ENCODE measurements around the gene FBXL16.

DNA sequence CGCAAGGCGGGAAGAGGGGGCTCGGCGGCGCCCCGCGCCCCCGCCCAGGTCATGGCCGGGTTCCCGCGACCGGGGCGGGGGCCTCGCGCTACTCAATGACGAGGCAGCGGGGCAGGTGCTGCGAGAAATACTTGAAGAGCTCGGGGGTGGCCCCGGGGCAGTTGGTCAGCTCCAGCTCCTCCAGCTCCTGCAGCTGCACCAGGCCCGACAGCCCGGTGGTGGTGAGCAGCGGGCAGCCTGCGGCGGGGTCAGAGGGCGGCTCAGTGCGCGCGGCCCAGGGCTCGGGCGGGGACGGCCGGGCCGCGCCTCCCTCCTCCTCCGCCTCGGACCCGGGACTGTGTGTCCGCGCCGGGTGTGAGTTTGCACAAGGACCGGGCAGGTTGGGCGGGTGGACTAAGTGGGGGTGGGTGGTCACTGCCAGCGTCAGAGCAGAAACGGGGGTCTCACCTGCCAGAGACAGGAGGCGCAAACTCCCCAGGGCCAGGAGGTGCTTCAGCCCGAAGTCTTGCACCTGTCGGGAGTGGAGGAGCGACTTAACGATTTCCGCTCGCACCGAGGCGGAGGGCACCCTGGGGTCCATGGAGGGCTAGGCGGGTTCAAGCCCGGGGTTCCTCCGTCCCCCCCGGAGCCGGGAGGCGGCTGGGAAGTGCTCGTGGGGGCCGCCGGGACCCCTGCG, 11.3 kb downstream of the FBXL16 start:
- TF ChIP-seq, protein P1, sequence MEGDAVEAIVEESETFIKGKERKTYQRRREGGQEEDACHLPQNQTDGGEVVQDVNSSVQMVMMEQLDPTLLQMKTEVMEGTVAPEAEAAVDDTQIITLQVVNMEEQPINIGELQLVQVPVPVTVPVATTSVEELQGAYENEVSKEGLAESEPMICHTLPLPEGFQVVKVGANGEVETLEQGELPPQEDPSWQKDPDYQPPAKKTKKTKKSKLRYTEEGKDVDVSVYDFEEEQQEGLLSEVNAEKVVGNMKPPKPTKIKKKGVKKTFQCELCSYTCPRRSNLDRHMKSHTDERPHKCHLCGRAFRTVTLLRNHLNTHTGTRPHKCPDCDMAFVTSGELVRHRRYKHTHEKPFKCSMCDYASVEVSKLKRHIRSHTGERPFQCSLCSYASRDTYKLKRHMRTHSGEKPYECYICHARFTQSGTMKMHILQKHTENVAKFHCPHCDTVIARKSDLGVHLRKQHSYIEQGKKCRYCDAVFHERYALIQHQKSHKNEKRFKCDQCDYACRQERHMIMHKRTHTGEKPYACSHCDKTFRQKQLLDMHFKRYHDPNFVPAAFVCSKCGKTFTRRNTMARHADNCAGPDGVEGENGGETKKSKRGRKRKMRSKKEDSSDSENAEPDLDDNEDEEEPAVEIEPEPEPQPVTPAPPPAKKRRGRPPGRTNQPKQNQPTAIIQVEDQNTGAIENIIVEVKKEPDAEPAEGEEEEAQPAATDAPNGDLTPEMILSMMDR (IDR thresholded peaks at IDR 0.05): no peak
- TF ChIP-seq POLR2A (IDR thresholded peaks at IDR 0.05): no peak

Data from suprapubic skin (tissue), 3 donors.